Fibroblast of skin of left quadriceps (primary cell): ENCODE measurements around the gene RFLNA.

ENCODE experiments used
- DNase-seq, 2 experiments: peaks; one replicate each; pipeline ENCODE4 v3.0.0-alpha.2; 2013; ENCODE audit warnings: low read depth in 2 of 2

The RFLNA gene

DNA sequence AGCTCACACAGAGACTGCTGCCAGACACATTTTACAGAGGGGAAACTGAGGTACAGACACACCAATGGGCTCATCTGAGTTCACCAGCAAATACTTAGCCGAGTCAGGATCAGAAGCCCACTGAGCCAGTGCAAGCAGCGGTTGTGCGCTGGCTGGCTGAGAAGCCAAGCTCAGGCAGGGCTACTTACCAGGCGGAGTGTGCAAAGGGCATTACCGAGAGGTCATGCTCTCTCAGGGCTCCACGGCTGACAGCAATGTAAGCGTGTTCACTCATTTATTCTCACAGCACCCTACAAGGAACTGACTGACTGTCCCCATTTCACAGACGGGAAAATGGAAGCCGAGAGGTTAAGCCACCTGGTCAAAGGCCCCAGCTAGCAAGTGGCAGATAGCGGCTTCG lies 63.7 kb downstream of the RFLNA start:
- DNase-seq = no peak

DNA sequence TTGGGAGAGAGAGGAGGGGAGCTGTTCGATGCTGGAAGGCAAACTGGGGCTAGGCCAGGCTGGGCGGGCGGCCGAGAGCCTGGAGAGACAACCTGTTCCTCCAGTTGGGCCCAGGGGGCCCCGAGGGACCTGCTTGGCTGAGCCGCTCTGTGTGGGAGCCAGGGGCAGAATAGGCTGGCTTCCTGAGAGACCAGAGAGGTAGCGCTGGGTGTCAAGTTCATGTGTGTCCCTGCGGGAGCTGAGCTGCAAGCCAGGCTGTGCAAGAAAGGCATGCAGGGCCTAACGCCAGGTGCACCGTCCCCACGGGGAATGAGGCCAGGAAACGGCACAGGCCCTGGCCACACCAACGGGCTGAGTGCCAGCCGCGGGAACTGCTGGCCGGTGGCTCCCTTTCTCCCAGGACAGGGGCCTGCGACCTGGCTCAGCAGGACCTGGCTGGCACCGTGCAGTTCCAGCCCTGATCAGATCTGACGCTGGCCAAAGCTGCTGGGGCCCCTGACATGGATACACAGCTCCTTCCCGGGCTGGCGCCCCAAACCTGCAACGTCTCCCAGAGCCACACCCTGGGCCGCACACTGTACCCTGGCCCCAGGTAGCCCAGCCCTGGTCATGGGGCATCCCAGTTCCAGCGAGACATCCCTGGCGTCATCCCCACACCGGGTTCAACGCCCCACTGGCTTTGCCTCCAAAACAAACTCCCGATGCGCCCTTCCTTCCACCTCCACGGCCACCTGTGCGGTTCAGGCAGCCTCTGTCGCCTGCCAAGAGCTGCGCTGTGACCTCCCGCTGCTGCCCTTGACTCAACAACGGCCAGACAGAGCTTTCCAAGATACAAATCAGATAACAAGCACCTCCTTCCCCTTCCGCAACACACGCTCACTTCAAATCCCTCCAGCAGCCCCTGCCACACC lies 65.0 kb downstream of the RFLNA start:
- no peak for DNase-seq

DNA sequence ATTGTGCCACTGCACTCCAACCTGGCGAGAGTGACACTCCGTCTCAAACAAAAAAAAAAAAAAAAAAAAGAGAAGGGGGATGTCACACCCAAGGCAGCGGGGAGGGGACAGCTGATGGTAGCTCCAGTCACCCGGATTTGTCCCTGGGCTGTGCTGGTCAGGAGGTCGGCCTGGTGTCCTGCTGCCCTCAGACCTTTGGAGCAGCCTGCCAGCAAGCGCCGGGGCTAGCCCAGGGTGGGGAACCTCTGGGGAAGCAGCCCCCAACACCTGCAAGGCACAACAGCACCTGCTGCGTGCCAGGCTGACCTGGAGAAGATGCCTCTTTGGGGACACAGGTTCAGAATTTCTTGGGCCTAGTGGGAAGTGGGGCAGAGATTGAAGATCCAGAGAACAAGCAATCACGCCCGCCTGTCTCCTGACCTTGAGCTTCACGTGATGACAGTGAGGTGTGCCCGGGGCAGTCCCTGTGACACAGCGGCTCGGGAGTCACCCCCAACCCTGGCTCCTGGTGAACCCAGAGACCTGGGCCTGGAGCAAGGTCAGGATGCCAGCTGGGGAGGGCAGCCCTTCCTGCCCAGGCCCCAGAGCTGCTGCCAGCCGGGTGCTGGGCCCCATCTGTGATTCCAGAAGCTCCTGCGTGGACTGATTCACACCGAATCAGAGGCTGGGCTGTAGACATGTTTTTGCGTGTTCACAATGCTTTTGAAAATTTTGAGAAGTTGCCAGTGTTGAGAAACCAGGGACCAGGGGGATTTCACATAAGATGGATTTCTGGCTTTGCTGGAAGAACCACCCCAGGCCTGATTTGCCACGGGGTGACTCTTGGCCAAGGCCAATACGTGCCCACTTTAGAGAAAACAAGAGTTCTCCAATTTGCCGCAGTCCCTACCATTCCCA lies 66.4 kb downstream of the RFLNA start:
- no peak for DNase-seq

DNA sequence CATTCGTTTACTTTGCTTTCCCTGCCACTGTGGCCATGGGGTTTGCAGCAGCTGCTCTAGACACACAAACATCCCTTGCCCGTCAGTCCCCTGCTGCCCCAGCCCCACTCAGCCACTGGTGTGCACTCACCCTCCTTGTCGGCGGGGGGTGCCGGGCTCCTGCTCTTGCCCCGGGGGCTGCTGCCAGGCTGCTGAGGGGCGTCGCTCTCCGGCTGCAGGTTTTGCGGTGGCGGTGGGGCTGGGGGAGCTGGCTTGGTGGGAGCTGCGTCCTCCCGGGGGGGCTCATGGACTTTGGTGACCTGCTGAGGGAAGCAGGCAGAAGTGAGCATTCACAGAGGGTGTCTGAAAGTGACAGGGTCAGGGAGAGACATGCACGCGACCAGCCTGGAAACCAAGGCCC lies 67.1 kb downstream of the RFLNA start:
- DNase-seq = no peak

GRCh38 chr12:124363353-124363965 lies 68.6 kb downstream of the RFLNA start:
- no peak for DNase-seq

DNA sequence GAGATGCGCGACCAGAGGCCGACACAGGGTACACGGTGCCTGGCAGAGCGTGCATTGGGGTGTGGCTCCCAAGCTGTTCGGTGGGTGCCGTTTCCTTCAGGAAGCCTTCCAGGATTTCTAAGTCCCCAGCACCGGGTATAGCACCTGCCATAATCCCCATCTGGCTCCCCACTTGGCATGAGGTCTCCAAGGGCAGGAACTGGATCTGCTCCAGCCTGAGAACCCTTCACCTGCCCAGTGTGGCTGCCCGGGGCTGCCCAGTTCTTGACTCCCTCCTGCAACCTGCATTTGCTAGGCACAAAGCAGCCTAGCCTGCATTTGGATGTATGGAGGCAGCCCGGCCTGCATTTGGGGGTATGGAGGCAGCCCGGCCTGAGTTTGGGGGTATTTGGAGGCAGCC lies 69.7 kb downstream of the RFLNA start:
- no peak for DNase-seq
